IPS DF 4.7 (cell line): ENCODE data around the gene MRGPRX2.

Experiments used
- DNase-seq: peaks from one replicate; pipeline ENCODE4 v3.0.0-alpha.2; 2013; ENCODE audit warnings: low spot score; ENCODE audit errors: extremely low read depth

The MRGPRX2 gene

DNA sequence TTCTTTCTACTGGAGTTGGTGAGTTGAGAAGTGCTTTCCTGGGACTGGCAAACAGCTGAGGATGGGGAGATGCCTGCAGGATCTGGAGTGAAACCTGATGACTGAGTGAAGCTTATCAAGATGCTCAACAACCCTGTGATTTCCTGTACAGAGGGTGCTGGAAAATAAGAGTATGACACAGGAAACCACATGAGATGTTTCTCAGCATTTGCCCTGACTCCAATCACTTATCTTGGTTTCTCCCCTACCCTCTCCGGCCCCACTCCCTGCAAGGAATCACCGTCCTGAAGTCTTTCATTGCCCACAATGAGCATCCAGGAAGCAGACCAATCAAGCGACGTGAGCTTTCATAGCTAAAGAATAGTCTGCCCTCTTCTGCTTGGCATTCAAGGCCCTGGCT lies at the start of gene MRGPRX2:
MRGPRX2 (minus strand) TSS at position 89 of the 400 bp plus-strand sequence. CDS start 4,315 bp downstream, outside the sequence.
- DNase-seq: no peak

GRCh38 chr11:19110295-19110694 lies 49.8 kb upstream of the MRGPRX2 start:
- DNase-seq: no peak

DNA sequence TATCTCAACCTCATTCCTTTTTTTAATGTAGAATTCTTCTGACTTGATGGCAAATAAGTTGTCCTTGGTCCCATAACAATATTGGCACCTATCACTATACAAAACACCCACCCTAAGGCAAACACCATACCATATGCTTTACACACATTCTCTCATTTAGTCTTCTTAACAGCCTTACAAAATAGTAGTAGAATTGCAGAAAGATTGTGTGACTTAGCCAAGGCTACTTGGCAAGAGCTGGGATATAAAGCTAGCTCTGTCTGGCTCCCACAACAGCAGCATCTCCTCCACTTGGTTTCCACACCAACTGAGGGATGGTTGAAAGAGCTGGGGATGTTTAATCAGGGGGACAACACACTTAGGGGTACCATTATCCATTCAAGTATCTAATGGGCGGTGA lies 46.6 kb upstream of the MRGPRX2 start:
- no peak for DNase-seq

DNA sequence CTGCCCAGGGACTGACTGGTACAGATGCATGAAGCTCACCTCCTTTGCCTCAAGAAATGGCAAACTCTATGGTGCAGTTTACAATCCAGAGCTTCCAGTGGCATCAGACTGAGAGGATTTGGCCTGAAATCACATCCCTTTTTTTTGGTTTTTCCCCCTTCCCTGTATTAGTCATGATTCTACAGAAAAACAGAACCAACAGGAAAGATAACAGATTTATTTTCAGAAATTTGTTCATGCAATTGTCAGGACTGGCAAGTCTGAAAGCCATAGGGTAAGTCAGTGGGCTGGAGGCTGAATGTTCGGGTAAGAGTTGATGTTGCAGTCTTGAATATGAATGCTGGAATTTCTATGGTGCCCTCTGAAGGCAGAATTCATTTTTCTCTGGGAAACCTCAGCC lies 44.5 kb upstream of the MRGPRX2 start:
- no peak for DNase-seq

- DNase-seq: no peak
Observed at GRCh38 chr11:19102521-19102900, 42.0 kb upstream of the MRGPRX2 start.

DNA sequence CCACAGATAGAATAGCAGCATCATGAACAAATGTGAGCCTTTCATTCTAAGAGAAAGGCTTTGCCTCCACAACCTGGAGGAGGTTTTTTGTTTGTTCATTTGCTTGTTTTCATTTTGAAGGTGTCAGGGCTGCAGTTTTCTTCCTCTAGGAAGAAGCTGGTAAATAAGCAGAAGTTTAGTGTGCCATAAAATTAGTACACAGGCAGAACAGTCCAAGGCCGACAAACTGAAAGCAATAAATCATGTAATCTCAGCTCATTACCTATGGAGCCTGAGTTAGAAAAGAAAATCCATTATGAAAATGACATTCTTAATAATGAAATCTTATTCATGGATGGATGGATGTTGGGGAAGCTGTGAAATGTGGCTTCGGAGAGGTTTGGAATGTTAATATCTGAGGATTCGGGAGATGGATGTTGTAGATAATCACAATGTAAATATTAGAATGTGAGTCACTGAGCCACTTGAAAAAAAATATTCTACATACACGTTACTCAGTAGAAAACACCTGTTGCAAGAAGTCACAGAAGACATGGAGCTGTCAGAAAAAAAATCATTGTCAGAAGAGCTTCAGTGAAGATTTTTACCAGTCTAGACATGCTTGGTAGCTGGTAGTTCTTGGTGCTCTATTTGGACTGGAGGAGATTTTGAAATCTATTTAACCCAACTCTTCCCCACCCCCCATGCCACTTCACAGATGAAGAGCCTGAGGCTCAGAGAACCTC lies 41.4 kb upstream of the MRGPRX2 start:
- no peak for DNase-seq

DNA sequence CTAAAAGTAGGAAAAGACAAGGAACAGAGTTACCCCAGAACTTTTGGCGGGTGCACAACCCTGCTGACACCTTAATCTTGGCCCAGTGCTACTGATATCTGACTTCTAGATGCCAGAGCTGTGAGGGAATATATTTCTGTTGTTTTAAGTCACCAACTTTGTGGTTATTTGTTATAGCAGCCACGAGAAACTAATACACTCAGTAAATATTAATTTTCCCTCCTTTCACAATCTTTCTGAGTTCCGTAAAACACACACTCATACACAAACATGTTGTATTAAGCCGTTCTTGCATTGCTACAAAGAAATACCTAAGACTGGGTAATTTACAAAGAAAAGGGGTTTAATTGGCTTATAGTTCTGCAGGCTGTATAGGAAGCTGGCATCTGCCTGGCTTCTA lies 40.4 kb upstream of the MRGPRX2 start:
- DNase-seq: no peak

GRCh38 chr11:19099093-19099492 lies 38.6 kb upstream of the MRGPRX2 start:
- no peak for DNase-seq

GRCh38 chr11:19094859-19095258 lies 34.3 kb upstream of the MRGPRX2 start:
- no peak for DNase-seq

GRCh38 chr11:19093976-19094375 lies 33.5 kb upstream of the MRGPRX2 start:
- DNase-seq: no peak

DNA sequence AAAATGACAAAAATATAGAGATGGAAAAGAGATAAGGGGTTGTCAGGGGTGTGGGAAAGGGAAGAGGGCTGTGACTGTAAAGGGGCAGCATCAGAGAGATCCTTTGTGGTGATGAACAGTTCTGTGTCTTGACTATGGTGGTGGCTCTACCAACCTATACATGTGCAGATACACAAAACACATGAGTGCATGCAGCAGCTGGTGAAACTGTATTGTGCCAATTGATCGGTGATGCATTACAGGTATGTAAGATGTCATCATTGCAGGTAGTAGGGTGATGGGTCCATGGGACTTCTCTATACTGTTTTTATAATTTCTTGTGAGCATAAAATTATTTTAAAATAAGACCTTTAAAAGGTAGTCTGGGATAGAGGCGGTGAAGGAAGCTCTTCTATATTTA lies 32.3 kb upstream of the MRGPRX2 start:
- DNase-seq: no peak

DNA sequence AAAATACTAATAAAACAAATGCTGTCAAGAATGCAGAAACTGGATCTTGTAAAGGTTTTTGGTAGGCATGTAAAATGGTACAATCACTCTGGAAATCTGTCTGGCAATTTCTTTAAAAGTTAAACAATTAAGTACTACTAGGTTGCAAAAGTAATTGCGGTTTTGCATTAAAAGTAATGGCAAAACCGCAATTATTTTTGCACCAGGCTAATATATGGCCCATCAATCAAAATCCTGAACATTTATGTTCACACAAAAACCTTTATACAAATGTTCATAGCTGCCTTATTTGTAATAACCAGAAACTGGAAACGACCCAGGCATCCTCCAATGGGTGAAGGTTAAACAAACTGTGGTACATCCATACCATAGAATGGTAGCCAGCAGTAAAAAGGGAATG lies 31.8 kb upstream of the MRGPRX2 start:
- DNase-seq: no peak

DNA sequence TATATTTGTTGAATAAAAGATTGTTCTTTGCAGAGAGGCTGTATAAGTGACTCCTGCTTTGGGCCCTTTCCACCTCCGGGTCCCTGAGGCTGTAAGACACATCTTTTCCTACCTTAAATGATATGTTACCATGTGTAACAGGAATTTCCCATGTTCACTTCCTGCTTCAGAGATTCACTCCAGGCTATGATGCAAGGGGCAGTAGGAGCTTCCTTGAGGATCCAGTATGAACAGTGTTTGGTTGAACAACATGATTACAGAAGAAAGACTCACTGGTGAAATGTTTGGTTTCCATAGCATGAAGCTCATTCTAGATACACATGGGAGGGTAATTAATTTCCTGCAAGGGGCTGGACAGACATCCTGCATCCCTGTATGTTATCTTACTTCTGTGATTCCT lies 30.8 kb upstream of the MRGPRX2 start:
- no peak for DNase-seq

DNA sequence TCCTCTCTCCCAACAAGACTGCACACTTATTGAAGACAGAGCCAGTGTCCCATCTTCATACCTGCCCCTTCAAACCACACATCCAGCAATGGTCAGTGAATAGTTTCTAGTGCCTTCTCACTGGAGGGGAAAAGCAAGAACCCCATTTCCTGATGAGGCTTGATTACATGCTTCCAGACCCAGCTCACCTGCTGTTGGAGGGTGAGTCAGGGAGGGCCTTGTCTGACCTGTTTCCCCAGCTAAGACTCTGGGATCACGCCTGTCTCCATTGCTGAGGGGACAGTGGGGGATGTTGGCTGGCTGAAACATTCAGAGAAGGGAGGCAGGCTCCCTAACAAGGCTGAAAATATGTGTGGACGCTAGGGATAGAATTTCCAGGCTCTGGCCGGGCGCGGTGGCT lies 28.9 kb upstream of the MRGPRX2 start:
- no peak for DNase-seq

- no peak for DNase-seq
Observed at GRCh38 chr11:19088791-19089190, 28.3 kb upstream of the MRGPRX2 start.

- no peak for DNase-seq
Observed at GRCh38 chr11:19087658-19088057, 27.1 kb upstream of the MRGPRX2 start.

DNA sequence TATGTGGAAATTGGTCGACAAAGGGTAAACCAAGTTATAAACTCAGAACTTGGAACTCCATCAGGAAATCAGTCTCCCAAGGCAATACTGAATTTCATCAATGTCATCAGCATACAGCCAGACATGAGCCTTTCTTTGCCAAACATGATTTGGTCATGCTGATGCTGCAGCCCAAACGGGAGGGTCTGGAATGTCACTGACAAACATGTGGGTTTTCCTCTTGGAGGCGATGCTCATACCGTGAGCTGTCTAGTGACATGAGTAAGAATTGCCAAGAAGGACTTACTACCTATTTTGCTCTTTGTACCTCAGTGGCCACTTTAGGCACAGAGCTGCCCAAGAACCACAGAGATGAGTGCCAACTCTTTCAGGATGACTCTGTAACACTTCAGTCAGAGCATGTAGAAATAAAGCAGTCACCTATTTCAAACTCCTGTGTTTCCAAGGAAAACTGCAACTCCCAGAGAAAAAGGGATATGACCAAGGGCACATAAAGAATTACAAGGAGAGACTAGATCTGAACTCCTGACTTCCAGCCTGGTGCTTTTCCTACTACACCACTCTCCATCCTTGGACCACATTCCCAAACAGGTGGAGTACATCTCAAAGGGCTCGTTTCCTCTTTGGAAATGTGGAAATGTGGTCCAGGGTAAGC lies 24.3 kb upstream of the MRGPRX2 start:
- no peak for DNase-seq

DNA sequence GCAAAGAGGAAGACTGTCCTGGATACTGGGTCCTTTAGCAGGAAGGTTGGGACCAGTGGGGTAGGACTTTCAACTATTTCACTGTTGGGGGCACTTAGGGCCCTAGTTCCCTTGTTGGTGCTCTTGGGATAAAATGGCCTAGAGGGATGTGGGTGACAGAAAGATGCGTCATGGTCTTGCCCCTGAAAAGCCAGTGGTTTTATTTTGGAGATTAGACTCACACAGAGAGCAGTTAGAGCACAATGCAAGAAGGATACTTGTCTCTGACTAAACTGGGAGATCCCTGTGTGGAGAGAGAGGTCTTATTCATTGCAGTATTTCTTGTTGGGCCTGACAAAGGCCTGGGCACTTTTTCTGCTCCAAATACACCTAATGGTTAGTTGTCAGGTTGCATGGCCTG lies 22.6 kb upstream of the MRGPRX2 start:
- DNase-seq: no peak

GRCh38 chr11:19080579-19080993 lies 20.1 kb upstream of the MRGPRX2 start:
- DNase-seq: no peak

- DNase-seq: no peak
Observed at GRCh38 chr11:19079643-19080440, 19.3 kb upstream of the MRGPRX2 start.

DNA sequence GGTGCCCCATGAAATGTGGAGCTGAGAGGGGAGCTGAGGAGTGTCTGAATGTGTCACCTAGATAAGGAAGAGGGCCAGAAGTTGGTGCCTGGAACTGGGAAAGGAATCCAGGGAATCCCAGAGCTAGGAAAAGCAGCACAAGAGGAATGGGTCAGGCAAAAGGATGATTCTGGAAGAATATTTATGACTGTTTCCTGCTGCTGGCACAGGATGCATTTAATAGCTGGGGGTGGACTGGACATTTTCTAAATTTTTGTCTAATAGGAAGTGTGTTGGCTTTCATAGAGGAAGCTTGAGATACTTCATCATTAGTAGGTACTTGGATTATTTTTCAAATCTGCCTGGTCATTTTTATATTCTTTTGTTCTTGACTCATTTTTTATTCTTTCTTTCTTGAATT lies 17.4 kb upstream of the MRGPRX2 start:
- DNase-seq: no peak
